HepG2 (cell line): ENCODE measurements around the gene ECD. TPM values are rescaled to one million over a fixed set of nuclear protein-coding genes. Genes with fewer than 3 reads are reported as not detected.

Experiments used
- ATAC-seq: fragments of 200-7000 bp; cut with Tn5 transposase; 3 replicates; pipeline ENCODE4 v1.9.1; 2020; ENCODE audit warnings: mild to moderate bottlenecking, moderate library complexity
- BruUV-seq: library from RNA; stranded (reverse); fragments of 400-500 nt; replicated peaks from 2 replicates; lab custom pipeline; 2021; lab: Mats Ljungman, UMichigan
- CTCF ChIA-PET: fragments of 300-600 bp; formaldehyde crosslinking; extraction: SDS; loops from one replicate; lab custom pipeline; 2021; ENCODE audit warnings: low total read pairs, inconsistent platforms, low intra/inter-chr PET ratio; lab: Yijun Ruan, JAX
- POLR2A ChIA-PET: fragments of 350-600 bp; sonication (Branson Sonifier 250); formaldehyde crosslinking; loops from one replicate; lab custom pipeline; 2020; ENCODE audit warnings: antibody characterized with exemption, inconsistent platforms; lab: Yijun Ruan, JAX
- DNase-seq: peaks from one replicate; pipeline ENCODE4 v3.0.0-alpha.2; 2015; ENCODE audit warnings: low spot score
- FAIRE-seq: peaks from 3 replicates; lab custom pipeline; 2011; peaks lifted over from hg19 to GRCh38; lab: Jason Lieb, UNC
- H2AFZ ChIP-seq: one replicate; pipeline ENCODE4 v1.6.1; 2011; ENCODE audit warnings: low read length, inconsistent platforms
- H3K27ac ChIP-seq: fragments of 300-600 bp; 3 replicates; pipeline ENCODE4 v1.8.0; 2011; ENCODE audit warnings: mixed run types, mild to moderate bottlenecking, mixed read lengths, low read length, inconsistent platforms; ENCODE audit not compliant: insufficient read depth; ENCODE audit errors: extremely low read length
- H3K27me3 ChIP-seq, 2 experiments: fragments of 200-600 bp in 1 of 2; 2 replicates in 1 of 2; 3 replicates in 1 of 2; pipeline versions ENCODE4 v1.6.0 to v1.8.0; 2011; ENCODE audit warnings: low read length in 2 of 2, mild to moderate bottlenecking in 2 of 2, moderate library complexity in 2 of 2, inconsistent platforms in 1 of 2; ENCODE audit not compliant: insufficient read depth in 2 of 2, control insufficient read depth in 1 of 2
- H3K36me3 ChIP-seq, 2 experiments: fragments of 200-600 bp in 1 of 2; replicated peaks in 1 of 2; 2 replicates in 1 of 2; 3 replicates in 1 of 2; pipeline versions ENCODE4 v1.5.1 to v1.8.0; 2011; ENCODE audit warnings: low read length in 2 of 2, inconsistent platforms in 1 of 2; ENCODE audit not compliant: insufficient read depth in 2 of 2, control insufficient read depth in 1 of 2
- H3K4me1 ChIP-seq: 2 replicates; pipeline ENCODE4 v1.5.1; 2012; ENCODE audit warnings: low read length, inconsistent platforms; ENCODE audit not compliant: insufficient read depth
- H3K4me2 ChIP-seq: 2 replicates; pipeline ENCODE4 v1.6.0; 2011; ENCODE audit warnings: low read depth, low read length, inconsistent platforms
- H3K4me3 ChIP-seq, 3 experiments: fragments of 200-600 bp in 1 of 3; sonication (generic), shearing (Covaris generic) in 1 of 3; replicated peaks in 1 of 3; 2 replicates each; pipeline ENCODE4 v1.5.1; 2011 to 2016; ENCODE audit warnings: low read length in 3 of 3, inconsistent platforms in 2 of 3, low read depth in 2 of 3, mild to moderate bottlenecking in 2 of 3, control low read depth in 1 of 3, mixed read lengths in 1 of 3; ENCODE audit not compliant: insufficient read depth in 1 of 3
- H3K79me2 ChIP-seq: one replicate; pipeline ENCODE4 v1.6.1; 2011; ENCODE audit warnings: low read length, inconsistent platforms; ENCODE audit not compliant: insufficient read depth
- H3K9ac ChIP-seq: 2 replicates; pipeline ENCODE4 v1.6.0; 2011; ENCODE audit warnings: mild to moderate bottlenecking, low read depth, low read length, inconsistent platforms; ENCODE audit not compliant: insufficient read depth
- H3K9me3 ChIP-seq: 2 replicates; pipeline ENCODE4 v1.5.1; 2012; ENCODE audit warnings: mild to moderate bottlenecking, low read length
- H4K20me1 ChIP-seq: 2 replicates; pipeline ENCODE4 v1.6.0; 2011; ENCODE audit warnings: inconsistent platforms, mild to moderate bottlenecking, low read length, moderate library complexity; ENCODE audit not compliant: insufficient read depth
- AGO1 ChIP-seq: fragments of 200-400 bp; formaldehyde crosslinking; IDR thresholded peaks from 2 replicates; pipeline ENCODE4 v1.6.1; 2017; ENCODE audit warnings: mild to moderate bottlenecking, low read depth, low read length, moderate library complexity; ENCODE audit not compliant: poor library complexity, severe bottlenecking
- ATF4 ChIP-seq, 2 experiments: fragments of 450-650 bp in 1 of 2; sonication (generic) in 1 of 2; formaldehyde crosslinking; IDR thresholded peaks; 2 replicates each; pipeline versions ENCODE4 v1.5.0 to v1.8.0; 2020 to 2022; ENCODE audit warnings: mild to moderate bottlenecking in 1 of 2, missing genetic modification reagents in 1 of 2
- BRD4 ChIP-seq: sonication (generic); formaldehyde crosslinking; IDR thresholded peaks from 2 replicates; pipeline ENCODE4 v1.4.0; 2020; ENCODE audit warnings: missing genetic modification reagents
- ELK4 ChIP-seq: sonication (generic); formaldehyde crosslinking; IDR thresholded peaks from 2 replicates; pipeline ENCODE4 v1.9.0; 2021; ENCODE audit warnings: missing genetic modification reagents, borderline replicate concordance
- GATA4 ChIP-seq: sonication (generic); IDR thresholded peaks from 2 replicates; pipeline ENCODE4 v1.6.1; 2016; ENCODE audit warnings: antibody characterized with exemption, low read depth, borderline replicate concordance
- HHEX ChIP-seq: IDR thresholded peaks from 2 replicates; pipeline ENCODE4 v1.6.1; 2016; ENCODE audit warnings: control low read depth
- ISX ChIP-seq: sonication (generic); formaldehyde crosslinking; conservative IDR thresholded peaks from 2 replicates; pipeline ENCODE4 v1.5.0; 2020; ENCODE audit warnings: missing genetic modification reagents
- KLF13 ChIP-seq: sonication (generic); formaldehyde crosslinking; IDR thresholded peaks from 2 replicates; pipeline ENCODE4 v1.4.0; 2020; ENCODE audit warnings: mild to moderate bottlenecking, missing genetic modification reagents
- NFIB ChIP-seq: sonication (generic); formaldehyde crosslinking; IDR thresholded peaks from 2 replicates; pipeline ENCODE4 v1.9.0; 2021; ENCODE audit warnings: missing genetic modification reagents, mild to moderate bottlenecking, borderline replicate concordance
- SMAD3 ChIP-seq: sonication (generic); formaldehyde crosslinking; IDR thresholded peaks from 2 replicates; pipeline ENCODE4 v1.4.0; 2020; ENCODE audit warnings: missing genetic modification reagents
- THYN1 ChIP-seq: sonication (generic); formaldehyde crosslinking; IDR thresholded peaks from 2 replicates; pipeline ENCODE4 v1.8.1; 2023; ENCODE audit warnings: low read depth, mild to moderate bottlenecking, moderate library complexity, missing genetic modification reagents, borderline replicate concordance
- U2AF2 ChIP-seq: fragments of 200-400 bp; formaldehyde crosslinking; IDR thresholded peaks from 2 replicates; pipeline ENCODE4 v1.6.1; 2017; ENCODE audit warnings: low read depth, mild to moderate bottlenecking, low read length
- ZNF101 ChIP-seq: sonication (generic); formaldehyde crosslinking; IDR thresholded peaks from 2 replicates; pipeline ENCODE4 v1.4.0; 2020; ENCODE audit warnings: mild to moderate bottlenecking, low read depth, missing genetic modification reagents, borderline replicate concordance
- ZNF605 ChIP-seq: sonication (generic); formaldehyde crosslinking; IDR thresholded peaks from 2 replicates; pipeline ENCODE4 v1.8.0; 2022; ENCODE audit warnings: mild to moderate bottlenecking, missing genetic modification reagents
- ZNF615 ChIP-seq: sonication (generic); formaldehyde crosslinking; IDR thresholded peaks from 2 replicates; pipeline ENCODE4 v1.5.0; 2020; ENCODE audit warnings: mild to moderate bottlenecking, missing genetic modification reagents, borderline replicate concordance
- ZNF777 ChIP-seq: sonication (generic); formaldehyde crosslinking; IDR thresholded peaks from 2 replicates; pipeline ENCODE4 v1.4.0; 2020; ENCODE audit warnings: missing genetic modification reagents
- ZNF878 ChIP-seq: sonication (generic); formaldehyde crosslinking; IDR thresholded peaks from 2 replicates; pipeline ENCODE4 v1.8.1; 2023; ENCODE audit warnings: mild to moderate bottlenecking, missing genetic modification reagents, moderate library complexity
- ZSCAN20 ChIP-seq: sonication (generic); formaldehyde crosslinking; IDR thresholded peaks from 2 replicates; pipeline ENCODE4 v1.4.0; 2020; ENCODE audit warnings: missing genetic modification reagents, mild to moderate bottlenecking, borderline replicate concordance
- WGBS: methylation state at CpG from one replicate; pipeline ENCODE4 v1.1.6; 2017; ENCODE audit warnings: low lambda C conversion rate; 5-methylcytosine and 5-hydroxymethylcytosine counted together
- in situ Hi-C: cut with HindIII; loops from 2 replicates; pipeline ENCODE4 v1.10.0; 2017; ENCODE audit warnings: low pct_unique_long_range_greater_than_20kb; ENCODE audit not compliant: extremely low pct_ligation_motif_present
- intact Hi-C: fragments of 100-400 bp; cut with micrococcal nuclease; formaldehyde crosslinking; loops from one replicate; pipeline ENCODE4 v1.10.0; 2022; ENCODE audit not compliant: unreplicated experiment
- polyA plus RNA-seq, 8 experiments: library from polyadenylated mRNA; depleted of rRNA in 3 of 8; stranded (reverse) in 7 of 8; unstranded in 1 of 8; fragments of >200 nt; fragmentation: Illumina TruSeq in 4 of 8; extraction: Trizol in 4 of 8; gene quantifications; 2 replicates each; pipeline versions ENCODE4 v1.2.1 to v1.2.3, GENCODE V29; 2011 to 2016; ENCODE audit warnings: low read depth in 4 of 8, missing spikeins in 1 of 8, mixed read lengths in 1 of 8; ENCODE audit not compliant: insufficient read depth in 1 of 8
- total RNA-seq, 5 experiments: library from RNA; depleted of rRNA; stranded (reverse); fragments of >200 nt; fragmentation: Illumina TruSeq; extraction: Trizol; gene quantifications; 2 replicates each; pipeline ENCODE4 v1.2.3, GENCODE V29; 2016; ENCODE audit warnings: low read depth in 1 of 5
- TF ChIP-seq, protein P1 (sequence below): sonication (generic); formaldehyde crosslinking; IDR thresholded peaks from 2 replicates; pipeline ENCODE4 v1.5.0; 2020; ENCODE audit warnings: missing genetic modification reagents, mild to moderate bottlenecking, borderline replicate concordance
- TF ChIP-seq, protein P2 (sequence below): sonication (generic); formaldehyde crosslinking; IDR thresholded peaks from 2 replicates; pipeline ENCODE4 v1.9.0; 2021; ENCODE audit warnings: missing genetic modification reagents, mild to moderate bottlenecking, borderline replicate concordance

ECD gene
- total and polyA plus RNA-seq, 2 of the 13 experiments (the other 11 are each of a cell fraction or from before 2014, with no cell fraction given) = 21.5 to 27.6 TPM

DNA sequence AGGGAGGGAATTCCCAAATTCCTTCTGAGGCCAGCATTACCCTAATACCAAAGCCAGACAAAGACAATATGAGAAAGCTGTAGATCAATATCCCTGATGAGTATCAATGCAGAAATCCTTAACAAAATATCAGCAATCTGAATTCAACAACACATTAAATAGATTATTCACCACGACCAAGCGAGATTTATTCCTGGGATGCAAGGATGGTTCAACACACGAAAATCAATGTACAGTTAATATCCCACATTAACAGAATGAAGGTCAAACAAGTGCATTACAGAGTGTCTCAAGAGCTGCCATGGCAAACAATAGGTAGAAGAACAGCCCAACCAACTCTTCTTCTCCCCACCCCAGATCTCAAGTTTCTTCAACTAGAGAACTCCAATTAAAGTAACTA is 6.1 kb downstream of the ECD start (continued):
- TF ChIP-seq, protein P1, sequence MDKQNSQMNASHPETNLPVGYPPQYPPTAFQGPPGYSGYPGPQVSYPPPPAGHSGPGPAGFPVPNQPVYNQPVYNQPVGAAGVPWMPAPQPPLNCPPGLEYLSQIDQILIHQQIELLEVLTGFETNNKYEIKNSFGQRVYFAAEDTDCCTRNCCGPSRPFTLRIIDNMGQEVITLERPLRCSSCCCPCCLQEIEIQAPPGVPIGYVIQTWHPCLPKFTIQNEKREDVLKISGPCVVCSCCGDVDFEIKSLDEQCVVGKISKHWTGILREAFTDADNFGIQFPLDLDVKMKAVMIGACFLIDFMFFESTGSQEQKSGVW (CRISPR knock-in tag) = no peak
- TF ChIP-seq, protein P2, sequence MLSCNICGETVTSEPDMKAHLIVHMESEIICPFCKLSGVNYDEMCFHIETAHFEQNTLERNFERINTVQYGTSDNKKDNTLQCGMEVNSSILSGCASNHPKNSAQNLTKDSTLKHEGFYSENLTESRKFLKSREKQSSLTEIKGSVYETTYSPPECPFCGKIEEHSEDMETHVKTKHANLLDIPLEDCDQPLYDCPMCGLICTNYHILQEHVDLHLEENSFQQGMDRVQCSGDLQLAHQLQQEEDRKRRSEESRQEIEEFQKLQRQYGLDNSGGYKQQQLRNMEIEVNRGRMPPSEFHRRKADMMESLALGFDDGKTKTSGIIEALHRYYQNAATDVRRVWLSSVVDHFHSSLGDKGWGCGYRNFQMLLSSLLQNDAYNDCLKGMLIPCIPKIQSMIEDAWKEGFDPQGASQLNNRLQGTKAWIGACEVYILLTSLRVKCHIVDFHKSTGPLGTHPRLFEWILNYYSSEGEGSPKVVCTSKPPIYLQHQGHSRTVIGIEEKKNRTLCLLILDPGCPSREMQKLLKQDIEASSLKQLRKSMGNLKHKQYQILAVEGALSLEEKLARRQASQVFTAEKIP (CRISPR knock-in tag) = no peak
- TF ChIP-seq, all 625 proteins: peak for 0

DNA sequence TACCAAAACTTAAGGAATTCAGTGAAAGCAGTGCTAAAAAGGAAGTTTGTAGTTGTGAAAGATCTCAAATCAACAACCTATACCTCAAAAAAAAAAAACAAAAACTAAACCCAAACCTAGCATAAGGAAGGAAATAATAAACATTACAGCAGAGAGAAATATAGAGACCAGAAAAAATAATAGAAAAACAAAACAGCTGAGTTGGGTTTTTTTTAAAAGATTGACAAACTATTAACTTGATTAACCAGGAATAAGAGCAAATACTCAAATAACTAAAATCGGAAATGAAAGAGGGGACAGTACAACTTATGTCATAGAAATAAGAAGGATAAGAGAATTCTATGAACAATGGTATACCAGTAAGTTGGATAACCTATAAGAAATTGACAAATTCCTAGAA is 6.7 kb downstream of the ECD start:
- ATAC-seq = no peak
- in situ Hi-C loops (no loop called here), intact Hi-C loops (no loop called here)
- Histone ChIP-seq H4K20me1 (peaks cover 3% of the 10 kb centered on the region; the same call in 1 of the 2 replicates), H3K4me1 (peaks cover 18% of the 10 kb centered on the region), H3K9me3 (no peaks in the 10 kb centered on the region), H2AFZ (no peak overlapping the region), H3K4me3 (no peak overlapping the region), H3K36me3 (peaks cover 7 to 43% of the 10 kb centered on the region in 2 experiments), H3K9ac (no peak overlapping the region), H3K4me2 (no peak overlapping the region), H3K27ac (no peak overlapping the region), H3K79me2 (peaks cover 46% of the 10 kb centered on the region), H3K27me3 (no peaks in the 10 kb centered on the region; a peak in 1 of 5 replicates)
- ChIA-PET CTCF (no interaction called here), POLR2A (no interaction called here)
- 92% methylated on average over 1 of the region's 1 CpG for WGBS
- no TSS peak for BruUV-seq
- no peak for DNase-seq
- no peak for FAIRE-seq
- TF ChIP-seq ZNF605 (CRISPR knock-in tag) = no peak
- no peak for TF ChIP-seq ZSCAN20 (CRISPR knock-in tag)
- no peak for TF ChIP-seq ELK4 (CRISPR knock-in tag)
- TF ChIP-seq SMAD3 (CRISPR knock-in tag) = no peak
- TF ChIP-seq THYN1 = no peak
- no peak for TF ChIP-seq KLF13 (CRISPR knock-in tag)
- TF ChIP-seq ISX = no peak
- no peak for TF ChIP-seq ZNF101 (CRISPR knock-in tag)
- no peak for TF ChIP-seq ZNF777 (CRISPR knock-in tag)
- no peak for TF ChIP-seq ZNF615
- no peak for TF ChIP-seq HHEX
- TF ChIP-seq ATF4 (CRISPR knock-in tag; IDR thresholded peaks at IDR 0.05) = no peak
- TF ChIP-seq AGO1 = no peak
- no peak for TF ChIP-seq ZNF878
- no peak for TF ChIP-seq NFIB (CRISPR knock-in tag)
- no peak for TF ChIP-seq U2AF2
- no peak for TF ChIP-seq BRD4 (CRISPR knock-in tag)
- TF ChIP-seq GATA4 = no peak
